Liver (tissue), 9 donors: ENCODE data around the gene PRELID2. TPM values are rescaled to one million over a fixed set of nuclear protein-coding genes. Genes with fewer than 3 reads are reported as not detected.

Experiments used
- DNase-seq: peaks from one replicate; pipeline ENCODE4 v3.0.0-alpha.2; 2017; ENCODE audit warnings: low spot score
- H3K27ac ChIP-seq, 2 donors: one replicate each; pipeline ENCODE4 v1.7.0; 2013; ENCODE audit warnings: inconsistent platforms in 2 of 2, low read length in 2 of 2, control low read depth in 1 of 2, low read depth in 1 of 2, mild to moderate bottlenecking in 1 of 2
- H3K27me3 ChIP-seq, 4 donors: one replicate each; pipeline versions ENCODE4 v1.6.1 to v1.7.0; 2013; ENCODE audit warnings: low read length in 3 of 4, inconsistent platforms in 1 of 4, mild to moderate bottlenecking in 1 of 4, moderate library complexity in 1 of 4; ENCODE audit not compliant: control insufficient read depth in 4 of 4, insufficient read depth in 4 of 4
- H3K36me3 ChIP-seq, 4 donors: one replicate each; pipeline versions ENCODE4 v1.6.1 to v1.7.0; 2013; ENCODE audit warnings: low read length in 3 of 4, mild to moderate bottlenecking in 3 of 4, low read depth in 1 of 4, moderate library complexity in 1 of 4; ENCODE audit not compliant: control insufficient read depth in 4 of 4, insufficient read depth in 3 of 4
- H3K4me1 ChIP-seq, 4 donors: one replicate each; pipeline versions ENCODE4 v1.6.1 to v1.7.0; 2013; ENCODE audit warnings: low read length in 3 of 4, mild to moderate bottlenecking in 3 of 4, moderate library complexity in 1 of 4; ENCODE audit not compliant: control insufficient read depth in 4 of 4, insufficient read depth in 4 of 4
- H3K4me3 ChIP-seq, 3 donors: one replicate each; pipeline versions ENCODE4 v1.6.1 to v1.7.0; 2013; ENCODE audit warnings: low read length in 3 of 3, control low read depth in 1 of 3, low read depth in 1 of 3, mild to moderate bottlenecking in 1 of 3
- H3K9ac ChIP-seq, 2 donors: one replicate each; pipeline ENCODE4 v1.7.0; 2013; ENCODE audit warnings: low read length in 2 of 2, mild to moderate bottlenecking in 2 of 2, moderate library complexity in 2 of 2, control low read depth in 1 of 2, low read depth in 1 of 2
- H3K9me3 ChIP-seq, 4 donors: one replicate each; pipeline versions ENCODE4 v1.6.1 to v1.7.0; 2013; ENCODE audit warnings: low read length in 3 of 4; ENCODE audit not compliant: control insufficient read depth in 4 of 4
- ATF3 ChIP-seq: IDR thresholded peaks from 2 replicates; pipeline ENCODE4 v1.6.1; 2016; ENCODE audit warnings: antibody characterized with exemption
- CTCF ChIP-seq: fragments of 150-350 bp; IDR thresholded peaks from 2 replicates; pipeline ENCODE4 v1.5.1; 2017; ENCODE audit warnings: improper control_type of control experiment, low read depth, low read length; ENCODE audit not compliant: missing input control
- EGR1 ChIP-seq, 2 donors: IDR thresholded peaks; 2 replicates each; pipeline ENCODE4 v1.6.1; 2016 to 2018; ENCODE audit warnings: antibody characterized with exemption in 2 of 2, low read depth in 2 of 2
- FOXA1 ChIP-seq: IDR thresholded peaks from 2 replicates; pipeline ENCODE4 v1.6.1; 2016; ENCODE audit warnings: antibody characterized with exemption
- GABPA ChIP-seq, 2 donors: IDR thresholded peaks in 1 of 2; conservative IDR thresholded peaks in 1 of 2; 2 replicates each; pipeline ENCODE4 v1.6.1; 2016; ENCODE audit warnings: antibody characterized with exemption in 2 of 2, mild to moderate bottlenecking in 1 of 2, moderate library complexity in 1 of 2
- HNF4G ChIP-seq: IDR thresholded peaks from 2 replicates; pipeline ENCODE4 v1.6.1; 2016; ENCODE audit warnings: antibody characterized with exemption
- JUND ChIP-seq, 2 donors: IDR thresholded peaks; 2 replicates each; pipeline ENCODE4 v1.6.1; 2016; ENCODE audit warnings: antibody characterized with exemption in 2 of 2
- MAX ChIP-seq: IDR thresholded peaks from 2 replicates; pipeline ENCODE4 v1.6.1; 2016; ENCODE audit warnings: antibody characterized with exemption
- NR2F2 ChIP-seq: IDR thresholded peaks from 2 replicates; pipeline ENCODE4 v1.6.1; 2016; ENCODE audit warnings: antibody characterized with exemption
- RAD21 ChIP-seq, 2 donors: IDR thresholded peaks; 2 replicates each; pipeline ENCODE4 v1.6.1; 2016; ENCODE audit warnings: antibody characterized with exemption in 2 of 2, mild to moderate bottlenecking in 2 of 2
- REST ChIP-seq: IDR thresholded peaks from 2 replicates; pipeline ENCODE4 v1.6.1; 2016; ENCODE audit warnings: antibody characterized with exemption, mild to moderate bottlenecking
- RXRA ChIP-seq, 2 donors: IDR thresholded peaks; 2 replicates each; pipeline ENCODE4 v1.6.1; 2017 to 2018; ENCODE audit warnings: antibody characterized with exemption in 2 of 2, mild to moderate bottlenecking in 1 of 2
- SP1 ChIP-seq: IDR thresholded peaks from 2 replicates; pipeline ENCODE4 v1.6.1; 2018; ENCODE audit warnings: antibody characterized with exemption, mild to moderate bottlenecking
- ZBTB33 ChIP-seq: IDR thresholded peaks from 2 replicates; pipeline ENCODE4 v1.6.1; 2016; ENCODE audit warnings: antibody characterized with exemption
- WGBS: extraction: QIAGEN DNeasy Blood & Tissue Kit; methylation state at CpG from one replicate; pipeline ENCODE4 v1.1.7; 2013; 5-methylcytosine and 5-hydroxymethylcytosine counted together
- polyA plus RNA-seq, 2 donors: library from polyadenylated mRNA; stranded (reverse) in 1 of 2; unstranded in 1 of 2; fragments of 200-250 nt in 1 of 2; fragments of >200 nt in 1 of 2; fragmentation: Nextera tagmentation in 1 of 2; extraction: Ambion mirVana in 1 of 2; gene quantifications; one replicate each; pipeline versions ENCODE4 v1.2.1 to v1.2.3, GENCODE V29; 2013 to 2015
- total RNA-seq, 2 donors: library from RNA; depleted of rRNA; stranded (reverse); fragments of >200 nt; gene quantifications; one replicate each; pipeline ENCODE4 v1.2.3, GENCODE V29; 2014
- donor health status: healthy.
- donor health status: healthy.
- donor health status: healthy.
- donor health status: healthy.
- donor health status: healthy.

The PRELID2 gene
- total and polyA plus RNA-seq, 4 donors: 1.1 to 24.9 (median 4.5) TPM

- Histone ChIP-seq H3K4me3 (no peak overlapping the region), H3K4me1 (no peaks in the 10 kb centered on the region), H3K27ac (no peak overlapping the region), H3K9ac (no peak overlapping the region), H3K9me3 (no peaks in the 10 kb centered on the region), H3K36me3 (peaks cover 0 to 2% (median 0%) of the 10 kb centered on the region in 4 donors), H3K27me3 (no peaks in the 10 kb centered on the region)
- no peak for TF ChIP-seq ATF3
- TF ChIP-seq SP1: no peak
- TF ChIP-seq RXRA (IDR thresholded peaks at IDR 0.05): no peak
- TF ChIP-seq RAD21 (IDR thresholded peaks at IDR 0.05): no peak
- no peak for TF ChIP-seq NR2F2
- TF ChIP-seq CTCF: no peak
- TF ChIP-seq HNF4G: no peak
- DNase-seq: no peak
- WGBS: 95% methylated on average over 1 of the region's 1 CpG
Observed at GRCh38 chr5:145764325-145764724, 70.8 kb downstream of the PRELID2 start.

GRCh38 chr5:145762833-145763232 lies 72.3 kb downstream of the PRELID2 start:
- H3K27ac ChIP-seq: no peak overlapping the region
- no peaks in the 10 kb centered on the region for H3K27me3 ChIP-seq
- no peak for DNase-seq
- TF ChIP-seq ATF3 (no peak), REST (no peak), ZBTB33 (no peak), HNF4G (no peak)
- H3K4me3 ChIP-seq: no peak overlapping the region
- 93% methylated on average over 1 of the region's 1 CpG for WGBS
- no peaks in the 10 kb centered on the region for H3K4me1 ChIP-seq
- no peak overlapping the region for H3K9ac ChIP-seq
- no peaks in the 10 kb centered on the region for H3K9me3 ChIP-seq
- H3K36me3 ChIP-seq: peaks cover 0 to 2% (median 0%) of the 10 kb centered on the region in 4 donors

- no peak overlapping the region for H3K27ac ChIP-seq
- no peaks in the 10 kb centered on the region for H3K27me3 ChIP-seq
- no peak for DNase-seq
- H3K9me3 ChIP-seq: no peaks in the 10 kb centered on the region
- WGBS: 91% methylated on average over 4 of the region's 4 CpGs
- H3K36me3 ChIP-seq: peaks cover 0 to 2% (median 0%) of the 10 kb centered on the region in 4 donors
- no peaks in the 10 kb centered on the region for H3K4me1 ChIP-seq
- H3K9ac ChIP-seq: no peak overlapping the region
- H3K4me3 ChIP-seq: no peak overlapping the region
- TF ChIP-seq NR2F2: no peak
- TF ChIP-seq FOXA1: no peak
- TF ChIP-seq SP1: no peak
- no peak for TF ChIP-seq MAX
- no peak for TF ChIP-seq EGR1 (IDR thresholded peaks at IDR 0.05; ENCODE audit: low read depth in 2 of 2)
- TF ChIP-seq REST: no peak
- TF ChIP-seq GABPA (IDR thresholded peaks at IDR 0.05 in 1 of 2, conservative IDR thresholded peaks at IDR 0.05 in 1 of 2): no peak
- TF ChIP-seq JUND (IDR thresholded peaks at IDR 0.05): no peak
Observed at GRCh38 chr5:145761254-145761653, 73.9 kb downstream of the PRELID2 start.
